Epithelial cell of prostate (primary cell): Measurements from ENCODE around the gene PARD3B.

Source experiments
- DNase-seq: peaks from one replicate; pipeline ENCODE4 v3.0.0-alpha.2; 2011; ENCODE audit warnings: low read depth, low spot score
- H3K27ac ChIP-seq: fragments of 450-650 bp; 2 replicates; pipeline ENCODE4 v1.5.1; 2017; ENCODE audit warnings: mild to moderate bottlenecking

Gene PARD3B

GRCh38 chr2:205270689-205271088, 725.4 kb downstream of the PARD3B start:
- no peak overlapping the region for H3K27ac ChIP-seq
- DNase-seq, result no peak

GRCh38 chr2:205273148-205273547, 727.9 kb downstream of the PARD3B start:
- H3K27ac ChIP-seq, result no peak overlapping the region
- DNase-seq, result no peak

- DNase-seq, result peak; percentile 43
- no peak overlapping the region for H3K27ac ChIP-seq
Measured at GRCh38 chr2:205273627-205274026, 728.4 kb downstream of the PARD3B start.

GRCh38 chr2:205274801-205275200, 729.5 kb downstream of the PARD3B start:
- no peak for DNase-seq
- no peak overlapping the region for H3K27ac ChIP-seq

GRCh38 chr2:205276116-205276777, 731.0 kb downstream of the PARD3B start:
- no peak overlapping the region for H3K27ac ChIP-seq
- DNase-seq, result no peak

GRCh38 chr2:205280596-205281236, 735.4 kb downstream of the PARD3B start:
- no peak overlapping the region for H3K27ac ChIP-seq
- DNase-seq, result no peak

- DNase-seq, result no peak
- no peak overlapping the region for H3K27ac ChIP-seq
Measured at GRCh38 chr2:205283736-205284270, 738.5 kb downstream of the PARD3B start.

- no peak overlapping the region for H3K27ac ChIP-seq
- no peak for DNase-seq
Measured at GRCh38 chr2:205284334-205284733, 739.1 kb downstream of the PARD3B start.

- H3K27ac ChIP-seq, result no peak overlapping the region
- no peak for DNase-seq
Measured at GRCh38 chr2:205287316-205287715, 742.0 kb downstream of the PARD3B start.

- DNase-seq, result no peak
Measured at GRCh38 chr2:205288686-205289085, 743.4 kb downstream of the PARD3B start.

GRCh38 chr2:205290299-205290698, 745.0 kb downstream of the PARD3B start:
- no peak overlapping the region for H3K27ac ChIP-seq
- no peak for DNase-seq

More at GRCh38 chr2:205288686-205289085, 743.4 kb downstream of the PARD3B start:
- H3K27ac ChIP-seq, result no peak overlapping the region

- no peak overlapping the region for H3K27ac ChIP-seq
- DNase-seq, result no peak
Measured at GRCh38 chr2:205292665-205293295, 747.5 kb downstream of the PARD3B start.

- H3K27ac ChIP-seq, result no peak overlapping the region
- no peak for DNase-seq
Measured at GRCh38 chr2:205293559-205293958, 748.3 kb downstream of the PARD3B start.

- no peak overlapping the region for H3K27ac ChIP-seq
- no peak for DNase-seq
Measured at GRCh38 chr2:205296959-205297358, 751.7 kb downstream of the PARD3B start.

- H3K27ac ChIP-seq, result no peak overlapping the region
- DNase-seq, result no peak
Measured at GRCh38 chr2:205297368-205297767, 752.1 kb downstream of the PARD3B start.

GRCh38 chr2:205297846-205298245, 752.6 kb downstream of the PARD3B start:
- DNase-seq, result no peak
- no peak overlapping the region for H3K27ac ChIP-seq

GRCh38 chr2:205311201-205311600, 765.9 kb downstream of the PARD3B start:
- H3K27ac ChIP-seq, result no peak overlapping the region
- no peak for DNase-seq

- DNase-seq, result no peak
- H3K27ac ChIP-seq, result no peak overlapping the region
Measured at GRCh38 chr2:205321231-205321630, 776.0 kb downstream of the PARD3B start.

GRCh38 chr2:205323929-205324328, 778.7 kb downstream of the PARD3B start:
- DNase-seq, result no peak
- H3K27ac ChIP-seq, result no peak overlapping the region

GRCh38 chr2:205324355-205324754, 779.1 kb downstream of the PARD3B start:
- H3K27ac ChIP-seq, result no peak overlapping the region
- DNase-seq, result no peak

- no peak for DNase-seq
Measured at GRCh38 chr2:205333351-205333750, 788.1 kb downstream of the PARD3B start.

More at GRCh38 chr2:205333351-205333750, 788.1 kb downstream of the PARD3B start:
- H3K27ac ChIP-seq, result no peak overlapping the region
